SU-DHL-6 (cell line): Measurements from ENCODE around the gene TMEM250.

ENCODE experiments used
- CTCF ChIP-seq: fragments of 200-600 bp; sonication (generic); IDR thresholded peaks from one replicate; pipeline ENCODE4 v1.5.1; 2017; ENCODE audit warnings: antibody characterized with exemption, mild to moderate bottlenecking, low read length, moderate library complexity; ENCODE audit not compliant: insufficient read depth, poor library complexity, severe bottlenecking
- EZH2phosphoT487 ChIP-seq: fragments of 200-600 bp; sonication (generic), shearing (Covaris generic); conservative IDR thresholded peaks from 2 replicates; pipeline ENCODE4 v1.6.1; 2018; ENCODE audit warnings: mild to moderate bottlenecking, antibody characterized with exemption, low read length, moderate library complexity, mixed read lengths

GRCh38 chr9:136090768-136091581 is 27.7 kb downstream of the TMEM250 start:
- TF ChIP-seq CTCF (no peak), EZH2phosphoT487 (no peak)
